ENCODE data around the gene CALR.

DNA sequence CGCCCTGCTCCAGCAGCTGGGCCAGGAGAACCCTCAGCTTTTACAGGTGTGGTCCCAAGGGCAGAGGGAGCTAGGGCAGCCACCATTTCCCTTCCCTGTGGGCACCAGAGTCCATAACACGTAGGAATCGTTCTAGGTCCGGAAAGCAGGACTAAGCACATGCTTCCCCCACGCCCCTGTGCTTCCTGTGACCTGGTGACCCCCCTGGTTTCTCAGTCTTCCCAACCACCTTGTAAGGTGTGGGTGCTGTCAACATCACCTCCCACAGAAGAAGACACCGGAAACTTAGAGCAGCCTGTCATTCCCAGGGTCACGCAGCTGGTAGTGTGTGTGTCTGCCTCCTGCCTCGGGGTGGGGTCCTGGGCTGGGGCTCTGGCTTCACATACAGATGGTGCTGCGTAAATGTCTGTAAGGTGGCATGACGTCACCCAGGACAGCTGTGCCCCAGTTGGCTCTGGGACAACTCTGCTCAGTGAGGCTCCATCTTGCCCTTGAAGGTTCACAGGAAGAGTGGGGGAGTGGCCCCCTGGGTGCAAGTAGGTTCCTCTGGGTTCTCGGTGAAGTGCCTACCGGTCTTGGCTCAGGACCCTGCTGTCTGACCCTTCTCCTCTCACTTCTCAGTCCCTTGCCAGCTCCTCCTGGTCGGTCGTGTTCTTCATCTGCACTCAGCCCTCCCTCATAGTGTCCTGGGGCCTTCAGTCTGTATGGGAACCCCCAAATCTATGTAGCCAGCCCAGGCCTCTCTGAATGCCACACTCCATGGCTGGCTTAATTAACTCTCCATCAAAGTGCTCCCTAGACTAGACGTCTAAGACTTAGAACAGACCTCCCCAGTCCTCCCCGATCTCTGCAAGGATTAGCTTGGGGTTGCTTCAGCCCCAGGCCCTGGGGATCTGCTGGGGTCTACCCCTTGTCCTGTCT lies 11.2 kb downstream of the CALR start:
- TF ChIP-seq SUZ12 (IDR thresholded peaks at IDR 0.05; ENCODE audit: extremely low read depth, insufficient read depth, insufficient read length): no peak
- no peak for TF ChIP-seq YY1 (IDR thresholded peaks at IDR 0.05; ENCODE audit: insufficient read depth, insufficient read length)

Measured in NT2/D1 (cell line).